Hematopoietic multipotent progenitor cell treated with erythropoietin and hydrocortisone succinate and interleukin-3 and kit ligand, for 8 days (in vitro differentiated cells): ENCODE measurements around the gene MRPS15.
A peak's percentile ranks its signal among the peaks of the same experiment; 100 is the strongest.

Experiments
- DNase-seq: peaks from one replicate; pipeline ENCODE4 v3.0.0-alpha.2; 2015

MRPS15 gene

DNA sequence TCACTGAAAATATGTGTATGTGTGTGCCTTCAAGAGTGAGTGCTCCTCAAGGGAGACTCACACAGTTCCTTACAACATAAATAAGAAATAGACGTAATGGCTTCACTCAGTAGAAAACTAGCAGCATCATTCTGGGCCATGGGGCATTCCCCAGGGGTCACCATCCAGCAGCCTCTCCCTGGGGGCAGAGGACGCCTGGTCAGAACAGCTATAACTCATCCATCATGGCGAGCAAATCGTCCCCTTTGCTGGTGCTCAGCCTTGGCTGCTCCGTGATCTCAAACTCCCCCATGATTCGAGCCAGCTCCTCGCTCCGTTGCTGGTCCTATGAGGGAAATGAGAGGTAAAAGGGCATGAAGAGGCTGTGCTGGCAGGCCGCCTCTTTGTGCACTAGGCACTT is 46.3 kb downstream of the MRPS15 start:
- DNase-seq, result no peak

- DNase-seq, result no peak
Observed at GRCh38 chr1:36415661-36416326, 48.4 kb downstream of the MRPS15 start.

- no peak for DNase-seq
Observed at GRCh38 chr1:36414384-36414783, 49.8 kb downstream of the MRPS15 start.

GRCh38 chr1:36411674-36412648 is 52.2 kb downstream of the MRPS15 start:
- DNase-seq, result peak; percentile 85

- DNase-seq, result no peak
Observed at GRCh38 chr1:36408479-36408878, 55.7 kb downstream of the MRPS15 start.

GRCh38 chr1:36406440-36406839 is 57.7 kb downstream of the MRPS15 start:
- no peak for DNase-seq
